GM13977 (cell line): ENCODE measurements around the gene VRK1.
A peak's percentile ranks its signal among the peaks of the same experiment; 100 is the strongest.

ENCODE experiments used
- DNase-seq: peaks from one replicate; pipeline ENCODE4 v3.0.0; 2012; ENCODE audit warnings: low spot score
- CTCF ChIP-seq: IDR thresholded peaks from 2 replicates; pipeline ENCODE4 v1.5.1; 2012; ENCODE audit warnings: mild to moderate bottlenecking, control low read depth; ENCODE audit not compliant: insufficient read depth; ENCODE audit errors: extremely low read depth, missing control alignments
- in situ Hi-C: fragments of 300-500 bp; cut with MboI; formaldehyde crosslinking; loops from one replicate; pipeline ENCODE4 v1.12.0; 2022; ENCODE audit warnings: low sequenced_read_pairs, low pct_unique_long_range_greater_than_20kb, mixed read lengths, inconsistent platforms; ENCODE audit not compliant: unreplicated experiment

VRK1 gene

GRCh38 chr14:96795109-96795828 is 1.9 kb upstream of the VRK1 start:
- in situ Hi-C loops, result no loop called here
- no peak for DNase-seq

GRCh38 chr14:96797582-96798349 is 584 bp downstream of the VRK1 start:
- TF ChIP-seq CTCF, result peak; percentile 21
- in situ Hi-C loops, result no loop called here
- DNase-seq, result peak; percentile 51

More at GRCh38 chr14:96795109-96795828, 1.9 kb upstream of the VRK1 start:
- no peak for TF ChIP-seq CTCF

GRCh38 chr14:96798956-96799355 is 1.8 kb downstream of the VRK1 start:
- no peak for TF ChIP-seq CTCF
- DNase-seq, result no peak
- in situ Hi-C loops, result no loop called here

DNA sequence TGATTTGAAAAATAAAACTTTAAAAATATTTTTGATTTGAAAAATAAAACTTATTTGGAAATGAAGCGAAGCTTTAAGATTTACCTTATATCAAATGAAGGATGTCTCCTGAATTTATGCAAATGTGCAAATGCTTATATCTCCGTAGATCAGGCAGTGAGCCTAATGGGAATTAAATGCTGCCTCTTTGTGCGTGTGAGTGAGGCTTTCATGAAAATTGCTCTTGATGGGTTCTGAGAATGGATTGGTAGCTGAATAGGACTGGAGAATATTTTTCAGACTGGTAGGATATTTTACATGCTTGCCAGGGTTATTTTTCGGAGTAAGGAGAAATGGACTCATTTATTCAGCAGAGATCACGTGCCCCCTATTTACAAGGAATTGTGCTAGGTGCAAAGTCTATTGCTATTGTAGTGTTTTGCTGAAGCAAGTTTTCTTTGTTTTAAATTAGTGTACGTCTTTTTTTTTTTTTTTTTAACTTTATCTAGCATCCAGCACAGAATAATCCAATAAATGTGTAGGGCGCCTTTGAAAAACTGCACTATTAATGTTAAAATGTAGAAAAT is 2.4 kb downstream of the VRK1 start:
- in situ Hi-C loops, result no loop called here
- no peak for DNase-seq
- no peak for TF ChIP-seq CTCF

DNA sequence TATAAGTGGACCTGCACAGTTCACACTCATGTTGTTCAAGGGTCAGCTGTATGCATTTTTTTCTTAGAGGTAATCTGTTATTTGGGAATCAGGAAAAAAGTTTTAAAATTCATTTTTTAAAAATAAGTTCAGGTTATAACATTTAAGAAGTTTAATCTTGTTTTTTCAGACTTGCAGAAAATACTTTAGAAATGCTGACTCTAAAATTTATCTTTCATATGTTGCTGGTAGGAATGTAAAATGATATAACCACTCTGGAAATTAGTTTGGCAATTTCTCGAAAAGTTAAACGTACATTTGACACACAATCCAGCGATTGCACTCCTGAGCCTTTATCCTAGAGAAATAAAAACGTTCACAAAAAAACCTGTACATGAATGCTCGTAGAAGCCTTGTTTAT is 4.7 kb downstream of the VRK1 start:
- in situ Hi-C loops, result no loop called here
- no peak for TF ChIP-seq CTCF

DNA sequence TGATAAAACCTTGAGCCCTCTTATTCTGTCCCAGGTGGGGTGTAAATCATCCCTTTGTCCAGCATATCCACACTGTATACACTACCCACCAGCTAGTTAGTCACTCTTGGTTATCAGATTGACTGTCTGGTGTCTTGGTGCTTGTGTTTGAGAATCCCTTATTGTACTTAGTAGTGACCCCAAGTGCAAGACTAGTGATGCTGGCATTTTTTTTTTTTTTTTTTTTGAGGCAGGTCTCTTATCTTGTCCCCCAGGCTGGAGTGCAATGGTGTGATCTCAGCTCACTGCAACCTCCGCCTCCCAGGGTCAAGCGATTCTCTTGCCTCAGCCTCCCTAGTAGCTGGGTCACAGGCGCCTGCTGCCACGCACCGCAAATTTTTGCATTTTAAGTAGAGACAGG is 5.8 kb downstream of the VRK1 start:
- TF ChIP-seq CTCF, result no peak
- in situ Hi-C loops, result no loop called here
- DNase-seq, result no peak

More for the DNA sequence above, 4.7 kb downstream of the VRK1 start:
- DNase-seq, result no peak
